ENCODE data around the gene TCEAL4.

GRCh38 chrX:103537871-103538387 is 47.4 kb upstream of the TCEAL4 start:
- TF ChIP-seq ZSCAN29 (CRISPR knock-in tag; conservative IDR thresholded peaks at IDR 0.05) (no peak), ELF4 (CRISPR knock-in tag; IDR thresholded peaks at IDR 0.05; ENCODE audit: borderline replicate concordance) (no peak), MYNN (CRISPR knock-in tag; IDR thresholded peaks at IDR 0.05; ENCODE audit: low read depth) (no peak)

Data from HepG2 (cell line).